ENCODE results near the gene TTYH1.
A peak's percentile ranks its signal among the peaks of the same experiment; 100 is the strongest.

Gene TTYH1

DNA sequence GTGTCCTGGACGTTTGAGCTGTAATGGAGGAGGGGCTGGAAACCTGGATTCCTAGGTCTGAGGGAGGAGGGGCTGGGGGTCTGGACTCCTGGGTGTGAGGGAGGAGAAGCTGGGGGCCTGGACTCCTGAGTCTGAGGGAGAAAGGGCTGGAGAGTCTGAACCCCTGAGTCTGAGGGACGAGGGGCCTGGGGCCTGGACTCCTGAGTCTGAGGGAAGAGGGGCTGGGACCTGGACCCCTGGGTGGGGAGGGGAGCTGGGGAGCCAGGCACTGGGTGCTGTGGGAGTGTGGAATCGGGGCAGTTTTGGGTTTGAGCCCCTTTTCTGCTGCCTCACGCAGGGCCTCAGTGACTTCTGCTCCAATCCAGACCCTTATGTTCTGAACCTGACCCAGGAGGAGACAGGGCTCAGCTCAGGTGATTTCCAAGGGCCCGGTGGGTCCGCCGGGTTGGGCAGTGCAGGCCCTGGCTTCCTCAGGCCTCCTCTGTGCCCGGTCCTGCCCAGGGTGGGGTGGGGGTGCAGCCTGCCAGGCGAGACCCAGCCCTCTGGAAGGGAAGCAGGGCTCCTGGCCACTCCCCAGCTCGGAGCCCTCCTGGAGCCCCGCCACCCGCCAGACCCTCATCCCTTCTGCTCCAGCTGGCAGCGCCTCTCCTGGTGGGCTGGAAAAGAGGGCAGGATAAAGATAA, 14.4 kb downstream of the TTYH1 start:
- TF ChIP-seq, protein P1, sequence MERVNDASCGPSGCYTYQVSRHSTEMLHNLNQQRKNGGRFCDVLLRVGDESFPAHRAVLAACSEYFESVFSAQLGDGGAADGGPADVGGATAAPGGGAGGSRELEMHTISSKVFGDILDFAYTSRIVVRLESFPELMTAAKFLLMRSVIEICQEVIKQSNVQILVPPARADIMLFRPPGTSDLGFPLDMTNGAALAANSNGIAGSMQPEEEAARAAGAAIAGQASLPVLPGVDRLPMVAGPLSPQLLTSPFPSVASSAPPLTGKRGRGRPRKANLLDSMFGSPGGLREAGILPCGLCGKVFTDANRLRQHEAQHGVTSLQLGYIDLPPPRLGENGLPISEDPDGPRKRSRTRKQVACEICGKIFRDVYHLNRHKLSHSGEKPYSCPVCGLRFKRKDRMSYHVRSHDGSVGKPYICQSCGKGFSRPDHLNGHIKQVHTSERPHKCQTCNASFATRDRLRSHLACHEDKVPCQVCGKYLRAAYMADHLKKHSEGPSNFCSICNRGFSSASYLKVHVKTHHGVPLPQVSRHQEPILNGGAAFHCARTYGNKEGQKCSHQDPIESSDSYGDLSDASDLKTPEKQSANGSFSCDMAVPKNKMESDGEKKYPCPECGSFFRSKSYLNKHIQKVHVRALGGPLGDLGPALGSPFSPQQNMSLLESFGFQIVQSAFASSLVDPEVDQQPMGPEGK (CRISPR knock-in tag; IDR thresholded peaks at IDR 0.05; ENCODE audit: borderline replicate concordance): no peak
- TF ChIP-seq, protein P2, sequence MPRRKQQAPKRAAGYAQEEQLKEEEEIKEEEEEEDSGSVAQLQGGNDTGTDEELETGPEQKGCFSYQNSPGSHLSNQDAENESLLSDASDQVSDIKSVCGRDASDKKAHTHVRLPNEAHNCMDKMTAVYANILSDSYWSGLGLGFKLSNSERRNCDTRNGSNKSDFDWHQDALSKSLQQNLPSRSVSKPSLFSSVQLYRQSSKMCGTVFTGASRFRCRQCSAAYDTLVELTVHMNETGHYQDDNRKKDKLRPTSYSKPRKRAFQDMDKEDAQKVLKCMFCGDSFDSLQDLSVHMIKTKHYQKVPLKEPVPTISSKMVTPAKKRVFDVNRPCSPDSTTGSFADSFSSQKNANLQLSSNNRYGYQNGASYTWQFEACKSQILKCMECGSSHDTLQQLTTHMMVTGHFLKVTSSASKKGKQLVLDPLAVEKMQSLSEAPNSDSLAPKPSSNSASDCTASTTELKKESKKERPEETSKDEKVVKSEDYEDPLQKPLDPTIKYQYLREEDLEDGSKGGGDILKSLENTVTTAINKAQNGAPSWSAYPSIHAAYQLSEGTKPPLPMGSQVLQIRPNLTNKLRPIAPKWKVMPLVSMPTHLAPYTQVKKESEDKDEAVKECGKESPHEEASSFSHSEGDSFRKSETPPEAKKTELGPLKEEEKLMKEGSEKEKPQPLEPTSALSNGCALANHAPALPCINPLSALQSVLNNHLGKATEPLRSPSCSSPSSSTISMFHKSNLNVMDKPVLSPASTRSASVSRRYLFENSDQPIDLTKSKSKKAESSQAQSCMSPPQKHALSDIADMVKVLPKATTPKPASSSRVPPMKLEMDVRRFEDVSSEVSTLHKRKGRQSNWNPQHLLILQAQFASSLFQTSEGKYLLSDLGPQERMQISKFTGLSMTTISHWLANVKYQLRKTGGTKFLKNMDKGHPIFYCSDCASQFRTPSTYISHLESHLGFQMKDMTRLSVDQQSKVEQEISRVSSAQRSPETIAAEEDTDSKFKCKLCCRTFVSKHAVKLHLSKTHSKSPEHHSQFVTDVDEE (CRISPR knock-in tag; IDR thresholded peaks at IDR 0.05): no peak
- TF ChIP-seq ESRRG (CRISPR knock-in tag; IDR thresholded peaks at IDR 0.05) (no peak), RARB (CRISPR knock-in tag; IDR thresholded peaks at IDR 0.05) (no peak), TCF4 (CRISPR knock-in tag; IDR thresholded peaks at IDR 0.05; ENCODE audit: borderline replicate concordance) (no peak), ZNF70 (CRISPR knock-in tag; IDR thresholded peaks at IDR 0.05) (no peak), ARNTL (CRISPR knock-in tag; IDR thresholded peaks at IDR 0.05; ENCODE audit: borderline replicate concordance, low read depth) (no peak), GLIS3 (CRISPR knock-in tag; IDR thresholded peaks at IDR 0.05) (no peak), PPARA (CRISPR knock-in tag; IDR thresholded peaks at IDR 0.05; ENCODE audit: borderline replicate concordance) (no peak), ZNF565 (CRISPR knock-in tag; conservative IDR thresholded peaks at IDR 0.05; ENCODE audit: low read depth) (no peak), BACH2 (CRISPR knock-in tag; IDR thresholded peaks at IDR 0.05; ENCODE audit: borderline replicate concordance) (no peak), SNAI2 (CRISPR knock-in tag; IDR thresholded peaks at IDR 0.05) (no peak), ISL1 (CRISPR knock-in tag; IDR thresholded peaks at IDR 0.05) (no peak), ZNF8 (CRISPR knock-in tag; IDR thresholded peaks at IDR 0.05) (no peak), TOX (CRISPR knock-in tag; IDR thresholded peaks at IDR 0.05; ENCODE audit: borderline replicate concordance) (no peak), ZC3H10 (CRISPR knock-in tag; IDR thresholded peaks at IDR 0.05) (no peak), ZFP3 (CRISPR knock-in tag; IDR thresholded peaks at IDR 0.05) (no peak)
- TF ChIP-seq, protein P3, sequence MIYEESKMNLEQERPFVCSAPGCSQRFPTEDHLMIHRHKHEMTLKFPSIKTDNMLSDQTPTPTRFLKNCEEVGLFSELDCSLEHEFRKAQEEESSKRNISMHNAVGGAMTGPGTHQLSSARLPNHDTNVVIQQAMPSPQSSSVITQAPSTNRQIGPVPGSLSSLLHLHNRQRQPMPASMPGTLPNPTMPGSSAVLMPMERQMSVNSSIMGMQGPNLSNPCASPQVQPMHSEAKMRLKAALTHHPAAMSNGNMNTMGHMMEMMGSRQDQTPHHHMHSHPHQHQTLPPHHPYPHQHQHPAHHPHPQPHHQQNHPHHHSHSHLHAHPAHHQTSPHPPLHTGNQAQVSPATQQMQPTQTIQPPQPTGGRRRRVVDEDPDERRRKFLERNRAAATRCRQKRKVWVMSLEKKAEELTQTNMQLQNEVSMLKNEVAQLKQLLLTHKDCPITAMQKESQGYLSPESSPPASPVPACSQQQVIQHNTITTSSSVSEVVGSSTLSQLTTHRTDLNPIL (CRISPR knock-in tag; IDR thresholded peaks at IDR 0.05; ENCODE audit: low read depth): no peak
- TF ChIP-seq, protein P4, sequence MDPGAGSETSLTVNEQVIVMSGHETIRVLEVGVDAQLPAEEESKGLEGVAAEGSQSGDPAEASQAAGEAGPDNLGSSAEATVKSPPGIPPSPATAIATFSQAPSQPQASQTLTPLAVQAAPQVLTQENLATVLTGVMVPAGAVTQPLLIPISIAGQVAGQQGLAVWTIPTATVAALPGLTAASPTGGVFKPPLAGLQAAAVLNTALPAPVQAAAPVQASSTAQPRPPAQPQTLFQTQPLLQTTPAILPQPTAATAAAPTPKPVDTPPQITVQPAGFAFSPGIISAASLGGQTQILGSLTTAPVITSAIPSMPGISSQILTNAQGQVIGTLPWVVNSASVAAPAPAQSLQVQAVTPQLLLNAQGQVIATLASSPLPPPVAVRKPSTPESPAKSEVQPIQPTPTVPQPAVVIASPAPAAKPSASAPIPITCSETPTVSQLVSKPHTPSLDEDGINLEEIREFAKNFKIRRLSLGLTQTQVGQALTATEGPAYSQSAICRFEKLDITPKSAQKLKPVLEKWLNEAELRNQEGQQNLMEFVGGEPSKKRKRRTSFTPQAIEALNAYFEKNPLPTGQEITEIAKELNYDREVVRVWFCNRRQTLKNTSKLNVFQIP (CRISPR knock-in tag; IDR thresholded peaks at IDR 0.05; ENCODE audit: borderline replicate concordance, low read depth): no peak
- TF ChIP-seq, protein P5, sequence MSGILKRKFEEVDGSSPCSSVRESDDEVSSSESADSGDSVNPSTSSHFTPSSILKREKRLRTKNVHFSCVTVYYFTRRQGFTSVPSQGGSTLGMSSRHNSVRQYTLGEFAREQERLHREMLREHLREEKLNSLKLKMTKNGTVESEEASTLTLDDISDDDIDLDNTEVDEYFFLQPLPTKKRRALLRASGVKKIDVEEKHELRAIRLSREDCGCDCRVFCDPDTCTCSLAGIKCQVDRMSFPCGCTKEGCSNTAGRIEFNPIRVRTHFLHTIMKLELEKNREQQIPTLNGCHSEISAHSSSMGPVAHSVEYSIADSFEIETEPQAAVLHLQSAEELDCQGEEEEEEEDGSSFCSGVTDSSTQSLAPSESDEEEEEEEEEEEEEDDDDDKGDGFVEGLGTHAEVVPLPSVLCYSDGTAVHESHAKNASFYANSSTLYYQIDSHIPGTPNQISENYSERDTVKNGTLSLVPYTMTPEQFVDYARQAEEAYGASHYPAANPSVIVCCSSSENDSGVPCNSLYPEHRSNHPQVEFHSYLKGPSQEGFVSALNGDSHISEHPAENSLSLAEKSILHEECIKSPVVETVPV (CRISPR knock-in tag; IDR thresholded peaks at IDR 0.05): no peak
- peak; percentile 1; the same call in 2 of the 3 replicates for ATAC-seq

DNA sequence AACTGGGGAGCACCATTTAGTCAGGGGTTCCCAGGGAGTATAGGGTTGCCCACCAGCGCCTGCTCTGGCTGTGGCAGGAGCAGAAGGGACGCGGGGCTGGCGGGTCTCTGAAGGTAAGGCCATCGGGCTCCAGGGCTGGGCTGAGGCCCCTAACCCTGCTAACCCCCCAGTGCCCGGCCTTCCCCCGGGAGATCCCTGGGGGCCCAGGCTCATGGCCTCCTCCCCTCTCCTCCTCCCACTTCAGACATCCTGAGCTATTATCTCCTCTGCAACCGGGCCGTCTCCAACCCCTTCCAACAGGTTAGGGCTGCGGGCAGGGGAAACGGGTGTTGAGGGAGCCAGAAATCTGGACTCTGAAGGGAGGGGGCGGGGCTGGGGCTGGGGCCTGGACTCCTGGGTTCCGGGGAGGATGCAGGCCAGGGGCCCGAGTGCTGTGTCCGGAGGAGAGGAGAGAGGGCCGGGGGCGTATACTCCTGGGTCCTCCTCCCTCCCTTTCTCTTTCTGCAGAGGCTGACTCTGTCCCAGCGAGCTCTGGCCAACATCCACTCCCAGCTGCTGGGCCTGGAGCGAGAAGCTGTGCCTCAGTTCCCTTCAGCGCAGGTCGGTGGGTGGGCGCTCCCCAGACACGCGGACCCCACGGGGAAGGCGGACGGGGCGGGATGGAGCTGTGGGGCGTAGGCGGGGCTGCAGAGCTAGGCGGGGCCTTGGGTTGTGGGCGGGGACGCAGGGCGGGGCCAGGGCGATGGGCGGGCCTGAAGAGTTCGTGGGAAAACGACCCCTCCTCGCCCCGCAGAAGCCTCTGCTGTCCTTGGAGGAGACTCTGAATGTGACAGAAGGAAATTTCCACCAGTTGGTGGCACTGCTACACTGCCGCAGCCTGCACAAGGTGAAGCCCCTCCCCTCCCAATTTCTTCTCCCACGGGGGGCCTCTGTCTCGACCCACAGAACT, 15.3 kb downstream of the TTYH1 start:
- 0 out of 2 replicates have a peak, but pooled peaks have one; percentile 16 for TF ChIP-seq GLIS3 (CRISPR knock-in tag; IDR thresholded peaks at IDR 0.05)
- TF ChIP-seq ISL1 (CRISPR knock-in tag; IDR thresholded peaks at IDR 0.05): no peak
- TF ChIP-seq, protein P5 (CRISPR knock-in tag; IDR thresholded peaks at IDR 0.05): no peak
- no peak for TF ChIP-seq SNAI2 (CRISPR knock-in tag; IDR thresholded peaks at IDR 0.05)
- no peak for TF ChIP-seq ZNF70 (CRISPR knock-in tag; IDR thresholded peaks at IDR 0.05)
- TF ChIP-seq ZFP3 (CRISPR knock-in tag; IDR thresholded peaks at IDR 0.05): no peak
- ATAC-seq: peak; percentile 82
